Fibroblast of skin of scalp (primary cell): ENCODE measurements around the gene LCP1.
"Not testable (repeated sequence)": the region's sequence is repeated elsewhere in the genome, so short reads cannot be mapped to it uniquely, and the experiment has no call there.

Source experiments
- DNase-seq: peaks from one replicate; pipeline ENCODE4 v3.0.0-alpha.2; 2013

The LCP1 gene

GRCh38 chr13:46181377-46181839 lies 569 bp downstream of the LCP1 start:
- DNase-seq: no peak

DNA sequence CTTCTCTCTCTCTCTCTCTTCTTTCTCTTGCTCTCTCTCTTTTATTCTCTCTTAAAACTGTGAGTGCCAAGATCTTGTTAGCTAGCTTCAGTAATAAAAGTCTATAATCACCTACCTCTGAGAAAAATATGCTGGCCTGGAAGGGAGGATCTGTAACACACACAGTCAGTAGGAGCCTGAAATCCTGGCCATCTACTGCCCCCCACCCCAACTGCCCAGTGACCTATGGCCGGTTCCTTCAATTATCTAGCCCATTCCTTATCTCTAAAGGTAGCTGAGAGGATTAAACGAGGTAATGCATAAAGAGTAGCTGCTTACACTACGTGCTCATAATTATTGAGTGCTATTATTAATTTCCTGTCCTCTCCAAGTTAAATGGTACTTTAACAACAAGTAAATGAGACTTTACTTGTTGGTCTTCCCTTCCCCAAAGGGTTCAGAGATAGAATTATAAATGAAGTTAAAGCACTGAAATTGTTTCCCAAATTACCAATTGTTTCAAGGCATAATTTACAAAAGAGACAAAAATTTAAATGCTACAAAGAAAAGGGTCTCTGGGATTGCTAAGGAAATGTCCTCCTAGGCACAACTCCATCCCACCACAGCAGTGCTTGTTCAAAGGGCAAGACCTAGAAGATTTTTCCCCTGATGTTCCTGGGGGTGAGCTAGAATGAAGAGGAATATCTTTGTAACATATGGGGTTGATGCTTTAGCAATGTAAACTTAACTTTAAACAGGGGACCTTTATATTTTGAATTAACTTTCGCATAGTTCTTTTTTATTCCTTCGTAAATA lies 1.8 kb downstream of the LCP1 start:
- DNase-seq: no peak

- DNase-seq: no peak
Observed at GRCh38 chr13:46179491-46179908, 2.5 kb downstream of the LCP1 start.

DNA sequence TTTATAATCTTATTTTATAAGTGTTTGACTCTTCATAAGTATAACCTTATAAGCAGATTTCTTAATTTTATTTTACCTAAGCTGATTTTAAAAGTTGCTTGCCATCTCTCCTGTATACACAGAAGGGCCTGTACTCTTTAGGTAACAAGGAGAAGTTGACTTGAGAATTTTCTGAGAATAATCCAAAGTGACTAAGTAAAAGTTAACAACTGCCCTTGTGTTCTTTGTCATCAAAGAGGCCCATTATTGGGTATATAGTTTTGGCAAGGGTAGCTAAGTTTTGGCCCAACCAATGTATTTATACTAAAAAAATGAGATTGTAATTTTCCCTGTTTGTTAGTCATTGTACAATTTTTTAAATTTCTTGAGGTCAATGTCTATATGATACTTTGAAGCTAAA lies 3.2 kb downstream of the LCP1 start:
- DNase-seq: no peak

DNA sequence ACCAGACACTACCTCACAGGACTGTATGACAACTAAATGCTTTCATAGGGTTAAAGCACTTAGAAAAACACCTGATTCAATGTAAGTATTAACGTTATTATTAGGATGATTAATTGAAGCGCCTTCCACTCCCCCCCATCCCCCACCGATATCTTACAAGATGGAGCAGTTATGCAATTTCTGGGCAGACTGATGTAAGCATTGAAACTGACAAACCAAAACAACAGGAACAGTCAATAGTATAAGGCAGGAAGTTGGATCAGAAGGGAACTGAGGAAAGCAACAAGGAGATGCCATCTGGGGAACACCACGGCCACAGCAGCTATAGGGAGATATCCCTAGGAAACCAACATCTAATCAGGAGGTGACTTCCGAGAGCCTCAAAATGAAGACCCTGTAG lies 3.8 kb downstream of the LCP1 start:
- no peak for DNase-seq

DNA sequence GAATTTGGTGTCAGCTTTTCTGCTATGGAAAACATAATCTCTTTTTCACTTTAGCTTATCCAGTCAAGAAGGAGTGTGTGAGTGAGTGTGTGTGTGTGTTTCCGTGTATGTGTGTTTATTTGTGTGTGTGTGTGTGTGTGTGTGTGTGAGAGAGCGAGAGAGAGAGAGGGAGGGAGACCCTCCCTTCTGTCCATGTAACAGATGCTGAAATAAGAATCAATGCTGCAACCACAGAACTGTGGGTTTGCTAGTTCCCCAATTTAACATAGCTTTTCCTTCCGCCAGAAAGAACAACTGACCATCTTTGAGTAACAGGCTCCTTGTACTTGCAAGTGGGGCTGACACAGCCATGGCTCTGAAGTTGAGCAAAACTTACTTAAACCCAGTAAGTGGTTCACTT lies 5.2 kb downstream of the LCP1 start:
- no peak for DNase-seq

DNA sequence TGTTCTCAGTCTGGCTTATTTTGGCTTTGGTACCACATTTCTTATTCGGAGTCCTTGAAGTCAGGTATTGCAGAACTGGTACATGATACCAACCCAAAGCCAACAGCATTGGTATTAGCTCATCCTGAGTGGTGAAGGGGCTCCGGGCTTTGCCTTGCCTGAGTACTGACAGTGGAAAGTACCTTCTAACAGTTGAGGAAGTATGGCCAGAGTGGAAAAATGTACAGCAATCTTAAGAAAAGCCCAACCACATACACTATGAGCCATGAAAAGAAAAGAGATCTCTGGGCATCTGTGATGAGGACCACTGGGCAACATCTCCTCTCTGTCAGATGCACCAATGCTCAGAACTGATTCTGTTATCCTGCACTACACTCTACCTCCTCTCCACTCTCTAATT lies 8.3 kb downstream of the LCP1 start:
- DNase-seq: no peak

GRCh38 chr13:46172531-46172991 lies 9.4 kb downstream of the LCP1 start:
- no peak for DNase-seq

DNA sequence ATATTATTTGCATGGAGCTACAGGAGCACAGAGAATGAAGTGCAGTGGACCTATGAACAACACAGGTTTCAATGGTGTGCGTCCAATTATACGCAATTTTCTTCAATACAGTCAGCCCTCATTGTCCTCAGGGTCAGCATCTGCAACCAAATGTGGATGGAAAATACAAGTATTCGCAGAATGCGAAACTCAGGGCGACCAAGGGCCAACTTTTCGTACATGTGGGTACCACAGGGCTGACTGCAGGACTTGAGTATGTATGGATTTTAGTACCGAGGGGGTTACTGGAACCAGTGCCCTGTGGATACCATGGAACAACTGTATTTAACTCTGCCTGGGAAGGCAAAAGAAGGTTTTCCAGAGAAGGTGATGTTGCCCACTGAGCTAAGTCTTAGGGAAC lies 10.2 kb downstream of the LCP1 start:
- DNase-seq: no peak

DNA sequence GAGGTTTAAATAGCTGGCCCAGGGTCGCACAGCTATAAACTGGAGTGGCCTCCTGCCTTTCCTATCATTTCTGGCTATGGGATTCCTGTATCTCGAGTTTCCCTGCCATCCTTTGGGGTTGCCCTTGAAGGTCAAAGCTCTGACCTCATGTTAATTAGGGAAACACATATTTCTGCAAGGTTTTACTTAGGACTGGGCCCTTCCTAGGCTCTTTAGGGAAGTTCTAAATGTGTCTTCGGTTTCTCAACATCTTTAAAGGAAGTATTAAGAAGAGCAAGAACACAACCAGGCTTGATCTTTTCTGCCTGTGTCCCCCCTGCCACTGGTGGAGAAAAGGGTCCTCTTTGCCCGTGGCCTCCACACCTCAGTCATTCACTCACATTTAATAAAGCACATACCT lies 10.8 kb downstream of the LCP1 start:
- no peak for DNase-seq

DNA sequence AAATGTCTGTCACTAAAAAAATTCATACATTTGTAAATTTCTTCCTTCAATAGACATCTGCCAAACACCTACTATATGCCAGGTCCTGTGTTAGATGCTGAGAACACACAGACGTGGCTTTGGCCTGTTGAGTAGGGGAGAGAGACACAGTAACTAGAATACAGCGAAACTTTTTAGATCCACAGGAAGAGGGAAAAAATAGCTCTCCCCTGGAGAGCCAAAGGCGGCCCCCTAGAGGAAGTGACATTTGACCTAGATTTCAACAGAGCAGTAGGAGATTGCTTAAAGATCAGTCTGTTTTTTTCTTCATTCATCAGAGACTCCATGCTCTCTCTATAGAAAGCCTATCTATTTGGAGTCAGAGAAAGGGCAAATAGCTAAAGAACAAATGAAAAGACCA lies 11.3 kb downstream of the LCP1 start:
- peak; percentile 29 for DNase-seq

GRCh38 chr13:46170268-46170667 lies 11.7 kb downstream of the LCP1 start:
- DNase-seq: no peak

GRCh38 chr13:46169758-46170157 lies 12.2 kb downstream of the LCP1 start:
- DNase-seq: no peak

DNA sequence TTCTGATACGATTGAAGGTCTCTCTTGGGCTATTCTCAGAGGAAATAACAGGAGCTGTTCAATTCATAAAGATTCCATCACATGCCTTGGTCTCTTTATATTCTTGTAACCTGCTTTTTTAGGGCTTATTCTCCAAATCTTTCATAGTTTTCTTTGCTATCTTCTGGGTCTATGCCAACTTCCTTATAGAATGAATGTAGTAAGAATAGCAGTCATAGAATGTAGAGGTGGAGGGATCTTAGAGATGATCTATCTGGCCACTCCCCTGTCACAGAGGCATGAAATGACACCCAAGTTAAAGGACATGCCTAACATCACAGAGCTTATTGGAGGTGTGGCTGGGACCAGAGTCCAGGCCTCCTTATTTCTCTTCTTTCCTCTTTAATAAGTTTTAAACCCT lies 13.2 kb downstream of the LCP1 start:
- DNase-seq: no peak

- no peak for DNase-seq
Observed at GRCh38 chr13:46168341-46168740, 13.6 kb downstream of the LCP1 start.

DNA sequence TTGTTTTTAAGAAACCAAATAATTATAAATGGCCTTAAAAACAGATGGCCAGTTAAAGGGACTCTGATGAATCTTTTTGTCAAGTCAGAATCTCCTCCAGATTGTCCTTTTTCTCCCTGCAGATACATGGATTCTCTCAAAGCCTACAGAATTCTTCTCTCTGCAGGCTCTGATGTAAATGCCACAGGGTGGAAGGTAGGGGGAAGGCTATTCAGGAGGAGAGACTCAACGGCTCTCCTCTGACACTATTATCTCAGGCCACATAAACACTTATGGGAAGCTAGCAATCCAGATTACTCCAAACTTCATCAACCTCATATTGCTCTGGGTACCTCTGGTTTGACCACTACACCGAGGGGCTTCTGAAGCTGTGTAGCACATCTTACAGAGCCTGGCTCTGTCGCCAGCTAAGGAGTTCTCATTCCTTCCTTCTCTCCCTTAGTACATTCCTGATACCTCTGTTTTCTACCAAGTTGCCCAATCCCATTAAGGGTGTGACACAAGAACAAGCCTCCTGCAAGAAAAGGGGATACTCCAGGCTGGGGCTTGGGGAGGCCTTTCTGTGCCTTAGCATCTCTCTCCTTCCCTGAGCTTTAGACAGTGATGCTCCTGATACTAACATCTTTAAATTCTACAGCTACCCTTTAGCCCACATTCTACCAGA lies 14.9 kb downstream of the LCP1 start:
- no peak for DNase-seq

DNA sequence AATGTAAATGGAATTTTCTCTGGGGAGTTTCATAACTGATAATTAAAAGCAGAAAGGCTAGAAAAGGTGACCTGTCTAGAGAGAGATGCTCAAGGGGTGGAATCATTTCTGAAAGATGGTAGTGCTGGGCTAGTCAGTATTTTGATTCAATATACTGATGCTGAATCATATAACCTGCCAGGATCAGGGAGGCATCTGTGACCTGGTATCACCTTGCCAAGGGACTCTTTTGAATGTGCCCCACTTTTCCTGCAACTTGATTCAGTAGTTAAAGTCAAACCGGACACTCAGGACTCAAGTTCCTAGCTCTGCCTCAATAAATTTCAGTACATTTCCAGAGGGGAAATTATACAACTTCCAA lies 15.8 kb downstream of the LCP1 start:
- no peak for DNase-seq

GRCh38 chr13:46165485-46166223 lies 16.3 kb downstream of the LCP1 start:
- DNase-seq: peak; percentile 45

DNA sequence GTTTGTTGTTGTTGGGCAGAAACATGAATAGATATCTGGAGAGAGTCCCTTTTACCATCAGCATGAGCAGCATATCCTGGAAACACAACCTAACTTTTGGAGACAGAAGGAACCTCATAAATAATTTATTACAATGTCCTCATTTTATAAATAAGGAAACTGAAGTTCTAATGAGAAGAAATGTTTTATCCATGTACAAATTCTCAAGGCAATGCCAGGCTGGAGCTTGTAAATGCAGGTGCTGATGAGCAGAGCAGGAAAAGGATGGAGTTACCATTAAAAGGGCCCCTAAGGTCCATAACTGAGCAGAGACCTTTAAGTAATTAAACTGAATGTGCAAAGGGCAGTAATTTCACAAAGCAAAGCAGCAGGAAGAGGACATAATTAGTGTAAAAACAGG lies 17.3 kb downstream of the LCP1 start:
- no peak for DNase-seq

DNA sequence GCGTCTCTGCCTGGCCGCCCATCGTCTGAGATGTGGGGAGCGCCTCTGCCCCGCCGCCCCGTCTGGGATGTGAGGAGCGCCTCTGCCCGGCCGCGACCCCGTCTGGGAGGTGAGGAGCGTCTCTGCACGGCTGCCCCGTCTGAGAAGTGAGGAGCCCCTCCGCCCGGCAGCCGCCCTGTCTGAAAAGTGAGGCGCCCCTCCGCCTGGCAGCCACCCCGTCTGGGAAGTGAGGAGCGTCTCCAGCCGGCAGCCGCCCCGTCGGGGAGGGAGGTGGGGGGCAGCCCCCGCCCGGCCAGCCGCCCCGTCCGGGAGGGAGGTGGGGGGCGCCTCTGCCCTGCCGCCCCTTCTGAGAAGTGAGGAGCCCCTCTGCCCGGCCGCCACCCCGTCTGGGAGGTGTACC lies 19.2 kb downstream of the LCP1 start:
- DNase-seq: not testable (repeated sequence)

DNA sequence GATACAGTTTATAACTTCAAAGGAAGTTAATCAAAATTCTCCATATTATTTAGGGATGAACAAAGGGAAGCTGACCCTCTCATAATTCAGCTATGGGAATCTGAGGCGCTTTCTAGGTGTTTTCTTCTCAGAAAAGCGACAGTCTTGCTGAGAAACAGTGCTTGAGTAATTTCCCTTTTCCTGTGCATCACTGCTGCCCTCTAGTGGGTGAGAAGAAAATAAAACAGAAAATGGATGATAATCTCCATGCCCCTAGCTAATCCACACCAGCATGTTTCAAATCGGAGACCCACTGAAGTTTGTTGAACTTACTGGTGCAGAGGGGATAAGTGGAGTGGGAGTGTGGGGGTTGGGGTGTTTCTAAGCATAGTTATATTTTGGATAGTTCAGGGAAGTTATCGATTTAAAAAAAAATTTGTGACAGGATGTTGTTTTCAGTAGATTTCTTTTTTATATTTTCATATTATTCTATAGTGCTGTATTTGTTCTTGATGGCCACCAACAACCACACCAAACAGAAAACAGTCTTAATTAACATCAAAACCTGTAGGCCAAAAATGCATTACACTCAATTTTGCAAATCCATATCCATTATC lies 21.4 kb downstream of the LCP1 start:
- DNase-seq: peak; percentile 69

DNA sequence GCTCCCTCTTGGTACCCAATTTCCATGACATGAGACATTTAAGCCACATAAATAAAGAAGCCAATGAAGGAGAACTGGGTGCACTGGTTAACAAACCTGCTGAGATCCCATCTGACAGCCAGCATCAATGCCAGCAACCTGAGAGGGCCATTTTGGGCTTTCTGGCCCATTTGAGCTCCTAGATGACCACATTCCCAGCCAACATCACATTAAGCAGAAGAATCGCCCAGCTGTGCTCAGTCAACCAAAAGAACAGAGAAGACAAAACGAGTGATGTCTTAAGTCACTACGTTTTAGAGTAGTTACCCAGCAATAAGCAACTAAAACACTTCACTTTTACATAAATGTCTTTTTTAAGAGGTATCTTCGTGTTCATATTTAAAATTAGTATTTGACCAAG lies 21.9 kb downstream of the LCP1 start:
- no peak for DNase-seq

GRCh38 chr13:46158983-46159382 lies 23.0 kb downstream of the LCP1 start:
- DNase-seq: no peak
